Prostate gland (tissue), 2 donors: ENCODE data around the gene CREB5. TPM values are rescaled to one million over a fixed set of nuclear protein-coding genes. Genes with fewer than 3 reads are reported as not detected.

Experiments
- DNase-seq: peaks from one replicate; pipeline ENCODE4 v3.0.0-alpha.2; 2019; ENCODE audit warnings: low spot score
- H3K27ac ChIP-seq, 2 donors: fragments of 200-600 bp; sonication (generic); 2 replicates each; pipeline ENCODE4 v1.5.1; 2017 to 2019
- H3K27me3 ChIP-seq: fragments of 200-600 bp; sonication (generic); replicated peaks from 2 replicates; pipeline ENCODE4 v1.5.1; 2019; ENCODE audit not compliant: insufficient read depth
- H3K36me3 ChIP-seq, 2 donors: fragments of 200-600 bp; sonication (generic); 1 replicate in 1 of 2; 2 replicates in 1 of 2; pipeline versions ENCODE4 v1.5.1 to v1.8.1; 2017 to 2019
- H3K4me1 ChIP-seq: fragments of 200-600 bp; sonication (generic); replicated peaks from 2 replicates; pipeline ENCODE4 v1.5.1; 2019
- H3K4me3 ChIP-seq, 2 donors: fragments of 200-600 bp; sonication (generic); 2 replicates each; pipeline ENCODE4 v1.5.1; 2017 to 2019
- H3K9me3 ChIP-seq: fragments of 200-600 bp; sonication (generic); 2 replicates; pipeline ENCODE4 v1.5.1; 2017
- POLR2A ChIP-seq: fragments of 450-650 bp; IDR thresholded peaks from one replicate; pipeline ENCODE4 v1.6.1; 2016; ENCODE audit warnings: antibody characterized with exemption, mild to moderate bottlenecking
- POLR2AphosphoS5 ChIP-seq: sonication (generic); formaldehyde crosslinking; IDR thresholded peaks from one replicate; pipeline ENCODE4 v1.6.1; 2017; ENCODE audit warnings: antibody characterized with exemption
- WGBS: methylation state at CpG from one replicate; pipeline ENCODE4 v1.1.5; 2018; 5-methylcytosine and 5-hydroxymethylcytosine counted together
- intact Hi-C: fragments of 100-400 bp; cut with DNase I; formaldehyde crosslinking; loops from one replicate; pipeline ENCODE4 v1.14.2; 2022
- total RNA-seq, 2 donors: library from RNA; depleted of rRNA; stranded (reverse); fragments of >200 nt; gene quantifications; one replicate each; pipeline ENCODE4 v1.1.0, GENCODE V29; 2016
- TF ChIP-seq, protein P1 (sequence below), 4 experiments: fragments of 200-600 bp in 2 of 4; fragments of 450-650 bp in 2 of 4; sonication (generic) in 2 of 4; IDR thresholded peaks; 1 replicate in 3 of 4; 2 replicates in 1 of 4; pipeline ENCODE4 v1.5.1; 2016 to 2019; ENCODE audit warnings: antibody characterized with exemption in 4 of 4, mild to moderate bottlenecking in 2 of 4, moderate library complexity in 2 of 4

Gene CREB5
- total RNA-seq, 2 donors from 2014 or later: 0.46 to 3.4 TPM

DNA sequence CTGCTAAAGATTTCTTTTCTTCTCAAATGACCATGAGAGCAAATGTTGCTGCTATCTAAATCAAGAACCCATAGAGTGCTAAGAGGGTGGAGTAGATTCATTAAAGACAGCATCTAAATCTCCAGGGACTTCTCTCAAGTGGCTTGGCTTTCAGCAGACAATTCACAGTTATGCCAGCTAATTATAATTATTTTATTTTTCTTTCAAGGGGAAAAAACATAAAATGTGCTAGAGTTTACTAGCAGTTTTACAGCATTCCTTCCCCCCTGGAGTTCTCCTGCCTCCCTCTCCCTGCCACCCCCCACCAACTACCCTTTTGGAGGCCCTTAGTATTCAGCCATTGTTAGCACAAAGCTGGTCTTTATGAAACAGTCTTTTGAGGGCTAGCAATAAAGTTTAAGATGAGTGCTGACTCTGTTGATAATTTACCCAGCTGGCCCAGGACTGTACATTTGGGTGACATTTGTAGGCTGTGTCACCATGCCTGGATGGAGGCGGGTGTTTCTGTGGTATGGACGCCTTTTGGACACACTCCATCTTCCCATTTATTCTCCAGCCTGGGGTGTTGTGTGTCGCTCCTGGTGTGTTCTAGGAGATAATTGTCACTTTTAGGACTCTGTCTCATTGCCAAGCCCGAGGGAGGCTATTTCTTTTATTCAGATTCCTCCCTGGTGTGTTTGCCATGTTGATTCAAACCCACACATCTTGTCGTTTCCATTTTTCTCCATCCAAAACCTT, 160.2 kb downstream of the CREB5 start:
- no peaks in the 10 kb centered on the region for H3K9me3 ChIP-seq
- DNase-seq: peak; percentile 26
- no peak overlapping the region for H3K4me3 ChIP-seq
- intact Hi-C loops: no loop called here
- no peaks in the 10 kb centered on the region for H3K36me3 ChIP-seq
- no peaks in the 10 kb centered on the region for H3K27me3 ChIP-seq
- TF ChIP-seq, protein P1, sequence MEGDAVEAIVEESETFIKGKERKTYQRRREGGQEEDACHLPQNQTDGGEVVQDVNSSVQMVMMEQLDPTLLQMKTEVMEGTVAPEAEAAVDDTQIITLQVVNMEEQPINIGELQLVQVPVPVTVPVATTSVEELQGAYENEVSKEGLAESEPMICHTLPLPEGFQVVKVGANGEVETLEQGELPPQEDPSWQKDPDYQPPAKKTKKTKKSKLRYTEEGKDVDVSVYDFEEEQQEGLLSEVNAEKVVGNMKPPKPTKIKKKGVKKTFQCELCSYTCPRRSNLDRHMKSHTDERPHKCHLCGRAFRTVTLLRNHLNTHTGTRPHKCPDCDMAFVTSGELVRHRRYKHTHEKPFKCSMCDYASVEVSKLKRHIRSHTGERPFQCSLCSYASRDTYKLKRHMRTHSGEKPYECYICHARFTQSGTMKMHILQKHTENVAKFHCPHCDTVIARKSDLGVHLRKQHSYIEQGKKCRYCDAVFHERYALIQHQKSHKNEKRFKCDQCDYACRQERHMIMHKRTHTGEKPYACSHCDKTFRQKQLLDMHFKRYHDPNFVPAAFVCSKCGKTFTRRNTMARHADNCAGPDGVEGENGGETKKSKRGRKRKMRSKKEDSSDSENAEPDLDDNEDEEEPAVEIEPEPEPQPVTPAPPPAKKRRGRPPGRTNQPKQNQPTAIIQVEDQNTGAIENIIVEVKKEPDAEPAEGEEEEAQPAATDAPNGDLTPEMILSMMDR (IDR thresholded peaks at IDR 0.05): no peak
- TF ChIP-seq POLR2A (no peak), POLR2AphosphoS5 (no peak)
- no peaks in the 10 kb centered on the region for H3K4me1 ChIP-seq
- WGBS: 32% methylated on average over 5 of the region's 5 CpGs
- no peak overlapping the region for H3K27ac ChIP-seq

GRCh38 chr7:28573059-28573553, 160.8 kb downstream of the CREB5 start:
- no peaks in the 10 kb centered on the region for H3K9me3 ChIP-seq
- peak; percentile 78 for DNase-seq
- WGBS: 20% methylated on average over 6 of the region's 6 CpGs
- TF ChIP-seq, protein P1 (IDR thresholded peaks at IDR 0.05): no peak
- TF ChIP-seq POLR2AphosphoS5 (peak; percentile 79), POLR2A (no peak)
- H3K4me1 ChIP-seq: no peaks in the 10 kb centered on the region
- H3K27me3 ChIP-seq: no peaks in the 10 kb centered on the region
- H3K4me3 ChIP-seq: no peak overlapping the region
- no peak overlapping the region for H3K27ac ChIP-seq
- intact Hi-C loops: no loop called here
- no peaks in the 10 kb centered on the region for H3K36me3 ChIP-seq

GRCh38 chr7:28573651-28574301, 161.5 kb downstream of the CREB5 start:
- 14% methylated on average over 6 of the region's 6 CpGs for WGBS
- peak; percentile 48 for DNase-seq
- TF ChIP-seq, protein P1 (IDR thresholded peaks at IDR 0.05): no peak
- peak; percentile 49 for TF ChIP-seq POLR2AphosphoS5
- TF ChIP-seq POLR2A: no peak
- intact Hi-C loops: no loop called here
- no peaks in the 10 kb centered on the region for H3K9me3 ChIP-seq
- H3K36me3 ChIP-seq: no peaks in the 10 kb centered on the region
- no peaks in the 10 kb centered on the region for H3K27me3 ChIP-seq
- H3K4me1 ChIP-seq: no peaks in the 10 kb centered on the region
- no peak overlapping the region for H3K4me3 ChIP-seq
- no peak overlapping the region for H3K27ac ChIP-seq

- WGBS: 82% methylated on average over 5 of the region's 5 CpGs
- Histone ChIP-seq H3K4me1 (no peaks in the 10 kb centered on the region), H3K27ac (no peak overlapping the region), H3K27me3 (no peaks in the 10 kb centered on the region), H3K4me3 (no peak overlapping the region), H3K36me3 (no peaks in the 10 kb centered on the region), H3K9me3 (no peaks in the 10 kb centered on the region)
- DNase-seq: no peak
- TF ChIP-seq, protein P1 (IDR thresholded peaks at IDR 0.05): no peak
- TF ChIP-seq POLR2A: no peak
- TF ChIP-seq POLR2AphosphoS5: no peak
- intact Hi-C loops: no loop called here
Observed at GRCh38 chr7:28575241-28575643, 162.9 kb downstream of the CREB5 start.

DNA sequence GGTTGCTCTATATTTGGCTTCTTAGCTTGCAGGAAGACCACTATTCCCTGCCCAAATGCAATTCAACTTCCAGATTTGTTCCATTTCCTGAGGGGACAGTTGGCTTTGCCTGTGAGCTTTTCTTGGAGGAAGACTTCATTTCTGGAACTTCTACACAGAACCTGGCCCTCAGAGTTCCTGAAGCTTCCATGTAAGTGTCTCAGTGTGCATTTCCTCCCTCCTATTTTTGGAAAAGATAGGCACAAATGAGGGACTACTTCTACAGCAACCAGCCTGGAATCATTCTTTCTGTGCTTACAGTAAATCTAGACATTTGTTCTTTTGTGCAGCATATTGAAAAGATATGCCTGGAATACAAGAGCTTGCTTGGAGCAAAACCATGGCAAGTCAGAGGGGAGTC, 164.3 kb downstream of the CREB5 start:
- TF ChIP-seq POLR2AphosphoS5 (no peak), POLR2A (no peak)
- TF ChIP-seq, protein P1 (IDR thresholded peaks at IDR 0.05): no peak
- no peak overlapping the region for H3K4me3 ChIP-seq
- no peak for DNase-seq
- no peaks in the 10 kb centered on the region for H3K36me3 ChIP-seq
- intact Hi-C loops: no loop called here
- H3K27me3 ChIP-seq: no peaks in the 10 kb centered on the region
- no peak overlapping the region for H3K27ac ChIP-seq
- H3K9me3 ChIP-seq: no peaks in the 10 kb centered on the region
- H3K4me1 ChIP-seq: no peaks in the 10 kb centered on the region
